Glomerular endothelial cell (primary cell): ENCODE data around the gene P2RX2. TPM values are rescaled to one million over a fixed set of nuclear protein-coding genes. Genes with fewer than 3 reads are reported as not detected.

Source experiments
- DNase-seq: peaks from one replicate; pipeline ENCODE4 v3.0.0-alpha.2; 2011; ENCODE audit warnings: low read depth, low spot score; ENCODE audit errors: extremely low read depth
- total RNA-seq: library from RNA; depleted of rRNA; stranded (reverse); fragments of >200 nt; gene quantifications from 2 replicates; pipeline ENCODE4 v1.2.3, GENCODE V29; 2015

P2RX2 gene
- total RNA-seq, 1 donor from 2014 or later: not detected

DNA sequence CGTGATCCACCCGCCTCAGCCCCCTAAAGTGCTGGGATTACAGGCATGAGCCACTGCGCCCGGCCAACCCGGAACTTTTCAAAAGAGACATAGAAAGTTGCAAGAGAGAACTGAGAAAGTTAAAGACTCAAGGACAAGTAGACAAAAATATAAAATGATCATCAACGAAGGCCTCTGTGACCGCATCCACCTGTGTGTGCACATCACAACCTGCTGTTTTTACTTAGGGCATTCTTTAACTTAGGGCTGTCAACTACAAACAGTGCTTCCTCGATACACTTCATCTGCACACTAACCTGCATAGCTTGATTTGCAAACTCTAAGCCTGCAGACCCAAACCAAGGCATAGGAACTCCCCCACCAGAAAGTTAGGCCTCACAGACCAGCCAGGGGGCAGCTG, 14.8 kb downstream of the P2RX2 start:
- no peak for DNase-seq

DNA sequence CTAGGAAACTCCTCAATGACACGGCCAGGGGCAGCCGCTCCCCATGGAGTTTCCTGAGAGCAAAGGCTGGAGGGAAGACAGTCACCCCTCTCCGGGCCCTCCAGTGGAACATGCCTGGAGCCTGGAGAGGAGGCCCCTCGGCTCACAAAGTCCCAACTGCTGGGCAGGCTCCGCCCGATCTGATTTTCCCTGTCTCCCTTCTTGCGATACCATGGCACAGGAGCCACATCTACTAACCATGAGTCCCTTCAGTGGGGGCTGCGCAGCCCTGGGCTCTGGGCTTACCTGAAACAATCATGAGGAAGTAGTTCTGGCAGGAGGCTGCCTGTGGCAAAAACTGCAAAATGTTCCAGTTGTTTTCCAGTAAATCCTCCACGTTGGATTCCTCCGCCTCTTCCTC, 15.3 kb downstream of the P2RX2 start:
- no peak for DNase-seq

DNA sequence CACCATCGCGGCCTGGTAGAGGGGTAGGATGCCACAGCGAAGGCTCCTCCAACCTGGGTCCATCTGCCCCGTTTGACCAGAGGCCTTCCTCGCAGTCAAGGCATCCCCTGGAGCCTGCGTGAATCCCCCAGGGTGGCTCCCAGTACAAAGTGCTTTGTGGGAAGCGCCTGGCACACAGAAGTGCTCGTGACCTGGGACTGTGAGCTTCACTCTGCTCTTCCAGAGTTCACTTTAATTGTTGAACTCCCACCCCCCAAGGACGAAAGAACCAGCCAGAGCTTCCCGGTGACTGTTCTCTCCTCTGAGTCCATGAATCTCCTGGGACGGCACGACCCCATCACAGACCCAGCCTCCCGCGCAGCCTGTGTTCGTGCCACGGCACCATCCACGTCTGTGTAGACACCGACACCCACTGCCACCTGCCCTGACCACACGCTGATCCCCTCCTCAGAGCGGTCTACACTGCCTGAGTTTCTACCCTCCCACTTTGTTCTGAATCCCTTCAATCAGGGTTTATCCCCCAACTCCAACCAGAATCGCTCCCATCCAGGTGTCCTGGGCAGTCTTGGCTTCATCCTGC, 15.9 kb downstream of the P2RX2 start:
- no peak for DNase-seq

DNA sequence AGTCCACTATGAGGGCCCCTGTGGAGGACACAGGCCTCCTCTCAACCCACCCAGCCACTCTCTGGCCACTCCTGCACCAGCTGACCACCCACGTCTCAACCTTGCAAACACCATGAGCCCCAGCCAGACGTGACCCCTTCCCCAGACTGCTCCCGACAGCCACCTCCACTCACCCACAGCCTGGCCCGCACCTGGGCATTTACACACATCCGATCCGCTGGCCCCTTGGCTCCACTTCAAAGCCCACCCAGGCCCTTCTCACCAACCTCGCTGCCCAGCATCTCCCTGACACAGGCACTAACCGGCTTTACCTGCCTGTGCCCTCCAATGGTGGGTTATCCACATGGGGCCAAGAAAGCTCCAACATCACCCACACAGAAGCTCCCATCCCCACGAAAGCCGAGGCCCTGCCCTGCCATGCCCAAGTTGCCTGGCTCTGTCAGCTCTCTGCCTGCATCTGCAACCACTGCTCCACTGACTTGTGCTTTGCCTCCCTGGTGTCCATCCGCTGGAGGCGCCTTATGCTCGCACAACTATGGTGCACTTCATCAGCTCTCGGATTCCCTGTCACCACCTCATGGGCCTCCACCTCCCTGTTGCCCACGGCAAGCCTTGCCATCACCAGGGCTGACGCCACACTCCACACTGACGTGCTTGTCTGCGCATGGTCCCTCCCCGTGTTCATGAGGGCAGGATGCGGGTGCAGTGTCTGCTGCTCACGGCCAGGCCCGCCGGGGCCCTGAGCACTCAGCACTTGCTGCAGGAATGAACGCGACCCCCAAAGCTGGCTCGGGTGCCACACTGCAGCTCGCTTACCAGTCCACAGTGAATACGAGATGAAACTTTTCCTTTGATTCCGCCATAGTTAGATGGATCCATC, 16.7 kb downstream of the P2RX2 start:
- no peak for DNase-seq

DNA sequence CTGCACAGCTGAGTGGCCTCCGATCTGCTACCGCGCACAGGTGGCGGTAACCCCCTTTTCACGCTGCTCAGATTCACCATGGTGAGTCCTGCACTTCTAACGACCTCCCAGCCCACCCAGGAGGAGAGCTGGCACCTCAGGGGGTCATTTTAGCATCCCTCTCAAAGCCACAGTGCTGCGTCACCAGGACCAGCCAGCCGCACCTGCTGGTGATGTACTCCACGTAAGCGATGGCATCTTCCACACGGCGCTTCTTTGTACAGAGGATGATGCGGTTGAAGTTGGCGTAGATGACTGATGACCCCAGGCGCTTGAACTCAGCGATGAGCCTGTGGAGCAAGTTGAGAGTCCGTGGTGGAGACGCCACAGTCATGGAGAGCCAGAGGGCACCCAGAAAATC, 19.2 kb downstream of the P2RX2 start:
- no peak for DNase-seq

DNA sequence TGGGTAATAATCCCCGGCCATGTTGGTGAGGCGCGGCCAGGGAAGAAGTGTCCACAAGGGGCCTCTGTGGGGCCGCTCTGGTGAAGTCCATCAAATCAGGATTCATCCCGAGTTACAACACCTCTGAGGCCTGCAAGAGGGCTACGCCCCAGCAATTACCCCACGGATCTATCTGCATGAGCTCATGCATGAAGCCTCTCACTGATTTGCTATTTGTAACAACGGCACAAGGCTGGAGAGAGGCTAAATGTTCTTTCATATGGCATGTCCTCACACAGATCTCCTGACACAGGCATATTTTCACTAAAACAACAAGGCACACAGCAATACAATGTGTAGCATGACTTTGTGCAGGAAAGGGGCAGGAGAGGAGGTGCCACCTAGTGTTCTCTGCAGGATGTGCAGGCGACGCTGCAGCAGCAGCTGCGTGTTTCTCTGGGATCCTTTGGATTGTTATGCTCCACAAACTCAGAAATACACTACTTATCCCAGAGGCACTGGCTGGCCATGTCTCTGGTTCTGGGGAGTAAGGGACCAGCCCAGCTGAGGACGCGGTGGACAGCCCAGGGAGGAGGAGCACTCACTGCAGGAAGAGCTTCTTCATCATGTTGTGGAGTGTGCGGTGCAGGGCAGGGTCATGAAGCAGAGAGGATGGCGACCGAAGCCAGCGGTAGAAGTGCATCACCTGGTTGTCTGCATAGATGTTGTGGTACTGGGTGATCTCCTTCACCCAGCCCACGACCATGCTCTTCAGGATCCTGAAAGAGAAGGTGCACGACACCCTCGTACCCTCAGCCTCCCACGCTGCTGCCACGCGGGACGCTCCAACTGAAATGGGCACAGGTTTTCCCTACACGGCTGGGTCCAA, 20.2 kb downstream of the P2RX2 start:
- DNase-seq: no peak

DNA sequence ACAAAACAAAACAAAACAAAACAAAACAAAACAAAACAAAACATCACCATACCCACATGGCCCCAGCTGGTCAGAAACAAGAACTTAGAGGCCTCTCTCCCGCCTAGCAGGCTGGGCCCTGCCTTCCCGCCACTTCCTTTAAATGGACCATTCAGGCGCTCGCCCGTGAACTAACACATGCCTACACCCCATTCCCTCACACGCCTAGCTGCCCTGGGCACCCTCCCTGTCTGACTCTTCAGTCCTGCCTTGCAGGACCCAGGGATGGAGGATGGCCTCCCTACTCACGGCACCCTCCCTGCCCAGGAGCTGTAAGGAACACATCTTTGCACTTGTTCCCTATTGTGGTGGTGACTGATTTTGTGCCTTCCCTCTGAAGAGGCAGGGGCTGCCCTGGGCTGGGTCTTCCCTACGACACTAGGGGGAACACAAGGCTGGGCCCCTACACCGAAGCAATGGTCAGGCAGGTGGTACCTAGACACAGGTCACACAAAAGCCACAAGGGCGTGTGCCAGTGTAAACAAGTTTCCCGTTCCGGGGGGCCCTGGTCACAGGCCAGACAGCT, 21.5 kb downstream of the P2RX2 start:
- DNase-seq: no peak

DNA sequence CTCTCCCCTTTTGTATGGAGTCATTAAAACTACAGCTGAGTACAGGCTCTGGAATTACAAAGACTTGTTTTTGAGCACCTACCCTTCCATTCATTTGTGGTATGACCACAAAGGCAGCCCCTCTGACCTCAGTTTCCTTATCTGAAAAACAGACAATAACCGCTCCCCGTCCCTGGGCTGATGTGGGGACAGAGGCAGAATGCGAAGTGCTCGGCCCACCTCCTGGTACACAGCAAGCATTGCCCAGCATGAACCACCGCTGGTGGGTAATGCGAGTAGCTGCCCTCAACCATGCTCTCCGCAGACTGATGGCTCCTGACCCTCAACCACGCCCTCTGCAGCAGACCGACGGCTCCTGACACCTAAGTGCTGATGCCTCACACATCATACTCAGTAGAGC, 22.4 kb downstream of the P2RX2 start:
- no peak for DNase-seq

DNA sequence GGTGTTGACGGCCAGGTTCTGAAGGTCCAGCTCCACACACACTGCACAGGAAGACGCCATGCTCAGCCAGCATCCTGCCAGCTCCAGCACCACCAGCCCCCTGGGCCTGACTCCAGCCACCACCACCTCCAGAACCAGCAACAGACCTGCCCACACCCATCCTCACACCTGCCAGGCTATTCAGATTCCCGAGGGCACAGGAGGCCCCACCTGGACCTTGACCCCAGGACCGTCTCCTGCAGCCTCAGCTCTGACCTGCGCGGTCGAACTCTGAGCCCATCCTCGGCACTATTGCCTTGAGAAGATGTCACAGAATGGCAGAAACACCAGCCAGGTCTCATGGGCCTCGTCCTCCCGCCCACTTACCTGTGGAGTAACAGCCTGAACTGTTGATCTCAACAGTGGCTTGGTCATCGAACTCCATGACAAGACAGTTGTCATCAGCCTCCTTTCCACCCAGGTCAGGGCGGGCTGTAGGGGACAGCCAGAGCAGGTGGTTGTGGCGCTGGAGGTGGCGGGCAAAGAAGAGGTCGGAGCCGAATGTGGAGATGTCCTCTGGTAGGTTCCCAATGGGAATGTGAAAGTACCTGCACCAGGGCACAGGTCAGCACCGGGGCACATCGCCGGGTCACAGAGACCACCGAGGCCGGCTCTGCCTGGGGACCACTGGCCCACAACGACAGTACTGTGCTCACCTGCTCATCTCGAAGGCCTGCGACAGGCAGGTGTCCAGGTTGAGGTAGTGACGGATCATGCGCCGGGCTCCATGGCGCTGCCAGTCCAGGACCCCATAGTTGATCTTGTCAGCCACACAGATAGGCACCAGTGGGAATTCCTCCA, 23.5 kb downstream of the P2RX2 start:
- no peak for DNase-seq

DNA sequence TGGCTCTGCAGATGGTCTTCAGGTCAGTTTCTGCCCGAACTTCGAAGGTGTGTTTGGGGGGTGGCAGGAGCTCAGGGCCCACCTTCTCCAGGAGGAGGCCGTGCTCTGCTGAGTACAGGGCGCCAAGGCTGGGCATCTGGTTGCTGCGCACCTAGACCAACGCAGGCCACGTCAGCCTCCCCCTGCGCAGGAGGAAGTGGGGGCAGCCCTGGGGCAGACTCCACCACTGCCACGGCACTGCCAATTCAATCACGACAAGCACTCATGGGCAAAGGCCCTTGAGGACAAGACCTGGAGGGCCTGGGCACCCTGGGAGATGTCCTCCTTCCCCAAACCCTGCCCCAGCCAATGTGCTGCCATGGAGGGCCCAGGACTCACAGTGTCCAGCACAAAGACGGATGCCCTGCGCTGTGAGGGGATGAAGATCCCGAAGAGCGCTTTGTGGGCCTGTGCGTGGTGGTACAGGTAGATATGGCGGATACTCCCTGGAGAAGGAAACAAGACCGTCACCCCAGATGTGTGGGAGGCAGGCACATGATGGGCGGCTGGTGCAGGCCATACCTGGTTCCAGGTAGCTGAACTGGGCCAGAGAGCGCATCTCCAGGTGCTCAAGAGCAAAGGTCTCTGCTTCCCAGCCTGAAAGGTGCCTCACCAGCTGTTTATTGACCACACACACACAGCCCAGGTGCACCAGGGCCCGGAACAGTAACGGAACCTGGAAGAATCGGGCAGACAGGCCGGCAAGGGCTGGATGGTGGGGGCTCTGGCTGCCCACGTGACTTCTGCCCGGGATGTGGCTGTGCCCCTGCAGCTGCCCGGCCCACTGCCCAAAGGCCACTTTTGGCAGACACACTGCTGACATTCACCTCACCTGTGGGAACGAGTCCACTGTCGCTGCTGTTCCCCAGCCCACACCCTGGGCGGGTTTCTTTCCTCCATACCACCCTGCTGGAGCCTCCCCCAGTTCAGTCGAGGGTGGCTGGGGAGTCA, 24.6 kb downstream of the P2RX2 start:
- DNase-seq: no peak

DNA sequence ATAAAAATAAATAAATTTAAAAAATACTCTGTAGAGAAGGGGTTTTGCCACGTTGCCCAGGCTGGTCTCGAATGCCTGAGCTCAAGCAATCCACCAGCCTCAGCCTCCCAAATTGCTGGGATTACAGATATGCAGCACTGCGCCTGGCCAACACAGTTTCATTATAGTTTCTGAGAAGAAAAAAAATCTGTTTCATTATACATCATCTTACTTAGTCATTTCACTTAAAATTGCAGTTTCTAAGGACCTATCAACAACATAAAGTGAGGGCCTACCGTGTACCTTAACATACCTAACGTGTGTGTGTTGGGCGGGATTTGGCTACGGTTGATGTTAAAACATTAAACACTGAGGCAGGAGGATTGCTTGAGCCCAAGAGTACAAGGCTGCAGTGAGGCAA, 28.3 kb downstream of the P2RX2 start:
- DNase-seq: no peak

DNA sequence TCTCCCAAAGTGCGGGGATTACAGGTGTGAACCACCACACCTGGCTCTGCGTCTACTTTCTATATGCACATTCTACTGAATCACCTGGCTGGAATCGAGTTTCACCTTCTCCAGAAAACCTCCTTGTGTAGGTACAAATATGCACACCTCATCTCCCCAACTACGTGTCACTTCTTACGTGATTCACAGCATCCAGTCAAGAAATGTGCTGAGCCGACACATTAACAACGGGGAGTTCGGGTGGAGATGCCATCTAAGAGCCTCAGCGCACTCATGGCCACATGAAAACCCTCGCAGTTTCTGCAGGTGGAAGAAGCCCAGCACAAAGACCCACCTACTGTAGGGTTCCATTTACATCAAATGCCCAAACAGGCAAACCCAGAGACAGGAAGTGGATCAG, 29.3 kb downstream of the P2RX2 start:
- DNase-seq: no peak

DNA sequence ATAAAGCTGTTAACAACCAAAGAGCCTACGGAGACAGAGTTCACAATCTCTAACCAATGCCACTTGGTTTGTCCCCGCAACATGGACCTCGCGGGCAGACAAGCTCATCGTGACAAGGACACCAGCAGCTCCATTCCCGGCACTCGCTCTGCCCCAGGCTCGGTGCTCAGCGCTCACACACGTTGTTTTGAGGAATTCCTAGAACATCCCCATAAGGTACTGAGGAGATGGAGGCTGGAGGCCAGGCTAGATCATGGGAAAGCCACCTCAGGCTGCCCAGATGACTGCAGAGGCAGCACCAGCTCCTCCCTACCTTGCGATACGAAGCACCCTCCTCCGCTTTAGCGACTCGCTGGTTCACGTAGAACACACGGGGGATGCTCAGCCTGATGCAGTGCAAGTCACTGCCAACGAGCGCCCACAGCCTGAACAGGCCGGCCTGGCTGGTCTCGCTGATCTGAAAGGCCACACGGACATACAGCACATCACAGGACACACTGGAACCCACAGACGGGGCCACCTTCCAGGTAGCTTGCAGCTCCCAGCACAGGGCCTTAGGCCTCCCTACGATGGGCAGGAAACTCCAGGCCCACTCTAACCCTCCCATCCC, 30.1 kb downstream of the P2RX2 start:
- DNase-seq: no peak

DNA sequence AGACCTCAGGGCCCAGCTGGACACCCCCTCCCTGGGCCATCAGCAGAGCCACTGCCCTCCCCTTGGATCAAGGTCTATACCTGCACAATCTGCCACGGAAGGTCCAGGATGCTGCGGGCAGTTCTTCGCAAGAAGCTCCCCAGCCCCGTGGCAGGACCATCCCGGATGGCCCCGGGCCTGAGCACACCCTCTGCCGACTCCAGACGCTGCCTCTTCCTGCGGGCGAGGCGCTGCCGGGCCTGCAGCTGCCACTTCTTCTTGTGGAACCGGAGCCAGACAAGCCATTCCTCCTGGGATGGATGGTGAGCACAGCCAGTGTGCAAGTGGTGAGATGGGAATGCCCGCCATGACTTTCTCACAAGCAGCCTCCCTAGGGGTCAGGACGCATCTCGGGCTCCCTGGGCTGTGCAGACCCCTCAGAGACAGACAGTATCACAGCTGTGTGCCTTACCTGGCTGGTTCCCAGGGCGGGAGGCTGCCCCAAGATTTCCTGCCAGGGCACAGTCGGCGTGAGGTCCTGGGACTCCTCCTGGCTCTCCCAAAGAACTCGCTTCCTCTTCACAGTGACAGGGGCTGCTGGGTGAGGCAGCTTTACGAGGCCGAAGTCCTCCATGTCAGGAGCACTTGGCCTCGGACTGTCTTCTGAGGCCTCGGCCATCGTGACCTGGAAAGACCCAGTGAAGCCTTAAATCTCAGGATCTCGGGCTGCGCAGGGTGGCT, 30.8 kb downstream of the P2RX2 start:
- no peak for DNase-seq

DNA sequence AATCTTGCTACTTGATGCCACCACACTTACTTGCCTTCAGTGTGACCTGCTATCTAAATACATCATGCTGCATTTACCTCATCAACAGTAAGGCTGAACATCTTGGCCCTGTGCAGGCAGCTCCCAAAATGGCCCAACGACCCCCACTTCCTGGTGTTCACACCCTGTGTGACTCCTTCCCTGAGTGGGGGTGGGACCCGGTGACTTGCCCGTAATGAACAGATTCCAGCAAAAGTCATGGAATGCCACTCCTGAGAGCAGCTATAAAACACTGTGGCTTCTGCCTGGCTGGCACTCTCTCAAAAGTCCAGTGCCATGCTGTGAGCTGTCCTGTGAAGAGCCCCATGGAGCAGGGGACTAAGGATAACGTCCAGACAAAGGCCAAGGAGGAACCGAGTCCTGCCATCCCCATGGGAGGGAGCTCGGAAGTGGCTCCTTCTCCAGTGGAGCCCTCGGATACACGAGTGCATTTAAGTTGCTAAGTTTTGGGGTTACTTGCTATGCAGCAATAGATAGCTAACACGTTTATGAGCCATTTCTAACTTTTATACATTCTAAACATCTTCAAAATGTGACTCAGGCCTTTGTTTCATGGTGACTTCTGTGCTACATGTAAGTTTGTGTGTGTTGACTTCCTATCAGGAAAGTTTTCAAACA, 33.0 kb downstream of the P2RX2 start:
- DNase-seq: no peak

DNA sequence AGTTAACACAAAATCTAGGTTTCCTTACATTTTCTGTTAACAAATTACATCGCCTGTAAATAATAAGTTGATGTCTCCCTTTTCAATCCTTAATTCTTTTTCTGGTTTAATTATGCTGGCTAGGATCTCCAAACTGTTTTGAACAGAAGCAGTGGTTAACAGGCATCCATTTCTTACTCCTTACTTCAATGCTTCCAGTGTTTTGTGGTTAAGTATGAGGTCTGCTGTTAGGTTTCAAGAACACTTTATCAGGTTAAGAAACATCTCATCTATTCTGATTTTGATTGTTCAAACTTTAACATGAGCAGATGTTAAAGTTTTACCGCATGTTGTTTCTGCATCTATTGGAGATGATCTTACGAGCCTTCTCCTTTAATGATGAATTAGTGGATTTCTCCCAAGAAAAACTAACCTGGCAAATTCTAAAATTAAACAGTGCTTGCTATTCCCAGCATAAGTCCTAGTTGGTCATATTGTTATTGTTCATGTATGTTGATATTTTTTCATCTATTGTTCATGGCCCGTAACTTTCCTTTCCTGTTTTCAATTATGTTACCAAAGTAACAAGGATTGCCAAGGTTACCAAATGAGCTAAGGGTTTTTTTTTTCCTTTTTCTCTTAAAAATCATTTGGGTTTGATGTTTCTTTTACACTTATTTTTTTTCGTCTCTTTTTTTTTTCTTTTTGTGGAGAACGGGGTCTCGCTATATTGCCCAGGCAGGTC, 35.2 kb downstream of the P2RX2 start:
- DNase-seq: peak; percentile 56
